AG10803 (cell line): ENCODE data around the gene PDCD11.

Source experiments
- DNase-seq: peaks from one replicate; pipeline ENCODE4 v3.0.0; 2010; ENCODE audit warnings: low read depth
- H3K4me3 ChIP-seq: 2 replicates; pipeline ENCODE4 v1.5.1; 2011; ENCODE audit warnings: mild to moderate bottlenecking, low read length, control low read depth
- CTCF ChIP-seq: conservative IDR thresholded peaks from 2 replicates; pipeline ENCODE4 v1.5.1; 2011; ENCODE audit warnings: mild to moderate bottlenecking, low read length, control low read depth, inconsistent platforms

PDCD11 gene

DNA sequence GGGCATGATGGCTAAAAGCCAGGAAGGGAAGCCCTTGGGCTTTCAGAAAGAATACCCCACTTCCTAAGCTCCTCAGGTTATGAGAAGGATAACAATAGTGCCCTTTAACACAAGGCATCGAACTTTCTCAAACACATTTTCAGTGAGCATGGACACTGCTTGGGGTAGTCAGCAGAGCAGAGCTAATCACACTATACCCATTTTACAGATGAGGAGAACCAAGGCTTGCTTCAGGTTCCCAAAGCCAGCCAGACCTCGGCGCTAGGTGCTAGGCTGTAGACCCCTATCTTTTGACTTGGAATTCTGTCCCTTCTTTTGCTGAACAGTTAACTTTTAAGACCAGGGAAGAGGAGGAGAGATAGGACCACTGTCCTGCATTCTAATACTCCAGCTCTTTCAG lies 98.9 kb downstream of the PDCD11 start:
- no peak overlapping the region for H3K4me3 ChIP-seq
- DNase-seq = no peak
- no peak for TF ChIP-seq CTCF
